BE2C (cell line): ENCODE measurements around the gene SLC66A2.

Experiments
- DNase-seq: peaks from one replicate; pipeline ENCODE4 v3.0.0-alpha.2; 2020
- H3K27me3 ChIP-seq: fragments of 250-450 bp; sonication (Bioruptor Pico); 2 replicates; pipeline ENCODE4 v1.5.1; 2020; ENCODE audit warnings: mild to moderate bottlenecking
- H3K36me3 ChIP-seq: fragments of 250-450 bp; sonication (Bioruptor Pico); 2 replicates; pipeline ENCODE4 v1.5.1; 2020; ENCODE audit warnings: mild to moderate bottlenecking
- H3K4me1 ChIP-seq: fragments of 250-450 bp; sonication (Bioruptor Pico); 2 replicates; pipeline ENCODE4 v1.5.1; 2020
- H3K4me3 ChIP-seq: 2 replicates; pipeline ENCODE4 v1.5.1; 2011; ENCODE audit warnings: low read depth, low read length
- H3K9me3 ChIP-seq: fragments of 250-450 bp; sonication (Bioruptor Pico); 2 replicates; pipeline ENCODE4 v1.5.1; 2020
- CTCF ChIP-seq: IDR thresholded peaks from 2 replicates; pipeline ENCODE4 v1.5.1; 2012; ENCODE audit warnings: mild to moderate bottlenecking, low read depth, low read length

SLC66A2 gene

GRCh38 chr18:79905389-79905911 lies 46.0 kb downstream of the SLC66A2 start:
- no peaks in the 10 kb centered on the region for H3K36me3 ChIP-seq
- H3K4me3 ChIP-seq = no peak overlapping the region

DNA sequence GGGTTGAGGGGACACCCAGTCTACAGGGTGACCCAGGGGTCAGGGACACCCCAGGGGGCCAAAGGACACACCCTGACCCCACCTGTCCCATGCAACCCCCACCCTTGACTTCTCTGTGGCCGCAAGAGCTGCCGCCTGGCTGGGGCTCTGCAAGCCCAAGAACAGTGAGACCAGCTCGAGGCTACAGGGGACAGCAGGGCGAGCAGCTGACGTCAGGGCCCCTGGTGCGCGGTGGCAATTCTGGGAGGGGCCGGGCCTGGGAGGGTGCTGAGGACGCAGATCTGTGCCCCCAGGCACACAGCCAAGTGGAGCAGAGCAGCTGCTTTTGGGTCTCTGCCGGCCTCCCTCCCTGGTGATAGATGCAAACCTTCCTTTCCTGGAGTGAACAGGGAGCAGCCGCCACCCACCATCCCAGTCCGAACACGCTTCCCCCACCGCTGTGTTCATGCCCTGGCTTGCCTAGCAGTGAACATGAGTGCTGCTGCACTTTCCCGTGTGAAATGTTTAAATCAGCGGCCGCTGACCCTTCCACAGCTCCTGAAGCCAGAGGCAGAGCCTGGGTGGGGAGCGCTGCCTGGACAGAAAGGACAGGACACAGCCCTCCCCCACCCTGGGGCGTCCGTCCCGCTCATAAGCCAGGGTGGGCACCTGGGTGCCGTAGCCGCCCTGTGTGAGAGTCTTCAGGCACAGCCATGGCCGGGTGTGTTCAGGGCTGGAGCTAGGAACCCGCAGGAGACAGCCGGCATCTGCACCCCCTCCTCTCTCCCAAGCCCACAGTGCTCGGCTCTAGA lies 46.9 kb downstream of the SLC66A2 start:
- no peaks in the 10 kb centered on the region for H3K36me3 ChIP-seq
- TF ChIP-seq CTCF = no peak
- H3K4me1 ChIP-seq = no peaks in the 10 kb centered on the region
- no peak overlapping the region for H3K4me3 ChIP-seq
- H3K27me3 ChIP-seq = no peaks in the 10 kb centered on the region
- no peaks in the 10 kb centered on the region for H3K9me3 ChIP-seq
- DNase-seq = no peak

More at GRCh38 chr18:79905389-79905911, 46.0 kb downstream of the SLC66A2 start:
- H3K4me1 ChIP-seq = no peaks in the 10 kb centered on the region
- H3K9me3 ChIP-seq = no peaks in the 10 kb centered on the region
- TF ChIP-seq CTCF = no peak
- DNase-seq = no peak
- H3K27me3 ChIP-seq = no peaks in the 10 kb centered on the region

DNA sequence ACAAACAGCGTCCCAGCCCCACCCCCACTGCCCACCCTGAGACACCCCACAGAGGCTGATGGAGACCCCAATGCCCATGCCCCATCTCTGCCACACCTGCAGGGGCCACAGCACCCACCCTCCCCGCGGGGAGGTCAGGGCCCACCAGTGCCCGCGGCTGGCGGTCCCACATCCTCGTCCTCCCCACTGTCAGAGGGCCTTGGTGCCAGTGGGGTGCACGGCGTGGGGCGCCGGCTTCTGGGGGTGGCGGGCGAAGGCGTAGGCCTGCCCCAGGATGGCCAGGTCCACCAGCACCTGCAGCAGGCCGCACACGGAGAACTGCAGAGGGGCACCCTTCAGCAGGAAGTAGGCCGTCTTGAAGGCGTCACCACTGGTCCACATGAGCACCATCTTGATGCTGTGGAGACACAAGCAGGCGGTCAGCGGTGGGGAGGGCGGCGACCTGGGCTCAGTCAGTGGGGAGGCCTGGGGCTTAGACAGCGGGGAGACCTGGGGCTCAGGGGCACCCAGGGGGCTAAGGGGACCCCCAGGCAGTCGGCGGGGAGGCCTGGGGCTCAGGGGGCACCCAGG lies 47.6 kb downstream of the SLC66A2 start:
- no peaks in the 10 kb centered on the region for H3K36me3 ChIP-seq

GRCh38 chr18:79903071-79903635 lies 48.3 kb downstream of the SLC66A2 start:
- Histone ChIP-seq H3K4me1 (no peaks in the 10 kb centered on the region), H3K9me3 (no peaks in the 10 kb centered on the region), H3K4me3 (no peak overlapping the region), H3K36me3 (no peaks in the 10 kb centered on the region), H3K27me3 (no peaks in the 10 kb centered on the region)
- TF ChIP-seq CTCF = no peak
- DNase-seq = no peak

More for the DNA sequence above, 47.6 kb downstream of the SLC66A2 start:
- Histone ChIP-seq H3K27me3 (no peaks in the 10 kb centered on the region), H3K9me3 (no peaks in the 10 kb centered on the region), H3K4me3 (no peak overlapping the region), H3K4me1 (no peaks in the 10 kb centered on the region)
- no peak for TF ChIP-seq CTCF
- DNase-seq = no peak

DNA sequence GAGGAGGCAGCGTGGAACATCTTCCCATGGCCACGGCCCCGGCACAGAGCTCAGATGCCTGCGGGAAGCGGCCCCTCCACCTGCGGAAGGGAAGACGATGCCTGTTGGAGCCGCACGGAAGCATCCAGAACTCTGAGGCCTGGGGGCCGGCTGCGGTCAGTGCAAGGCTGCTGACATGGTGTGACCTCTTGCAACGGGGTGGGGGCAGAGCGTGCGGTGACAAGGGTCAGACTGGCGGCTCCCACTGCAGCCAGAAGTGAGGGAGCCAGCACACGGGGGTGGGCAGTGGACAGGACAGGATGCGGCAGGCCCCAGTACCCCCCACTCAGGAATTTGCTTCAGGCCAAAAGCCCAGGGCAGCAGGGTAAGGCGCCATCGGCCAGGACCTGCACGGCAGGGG lies 48.8 kb downstream of the SLC66A2 start:
- Histone ChIP-seq H3K9me3 (no peaks in the 10 kb centered on the region), H3K27me3 (no peaks in the 10 kb centered on the region), H3K4me1 (no peaks in the 10 kb centered on the region), H3K36me3 (no peaks in the 10 kb centered on the region), H3K4me3 (no peak overlapping the region)
- no peak for DNase-seq
- no peak for TF ChIP-seq CTCF

DNA sequence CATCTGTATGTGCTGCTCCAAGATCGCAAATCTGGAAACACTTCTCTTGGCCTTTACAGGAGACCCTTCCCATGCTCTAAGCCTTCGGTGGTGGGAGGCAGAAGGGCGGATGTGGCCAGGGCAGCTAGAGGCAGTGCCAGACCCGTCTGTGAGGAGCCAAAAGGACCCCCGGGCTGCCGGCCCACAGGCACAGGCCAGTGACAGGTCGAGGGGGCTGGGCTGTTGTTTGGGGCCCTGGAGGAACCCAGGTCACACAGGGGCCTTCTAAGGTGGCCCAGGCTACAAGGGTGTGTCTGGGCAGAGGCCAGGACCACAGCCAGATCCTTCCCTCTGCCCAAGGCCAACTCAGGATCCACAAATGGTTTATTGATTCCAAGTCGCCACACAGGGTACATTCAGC lies 49.4 kb downstream of the SLC66A2 start:
- TF ChIP-seq CTCF = no peak
- Histone ChIP-seq H3K4me3 (no peak overlapping the region), H3K4me1 (no peaks in the 10 kb centered on the region), H3K9me3 (no peaks in the 10 kb centered on the region), H3K27me3 (no peaks in the 10 kb centered on the region), H3K36me3 (no peaks in the 10 kb centered on the region)
- DNase-seq = no peak
